Measurements from ENCODE around the gene CCDC184.

DNA sequence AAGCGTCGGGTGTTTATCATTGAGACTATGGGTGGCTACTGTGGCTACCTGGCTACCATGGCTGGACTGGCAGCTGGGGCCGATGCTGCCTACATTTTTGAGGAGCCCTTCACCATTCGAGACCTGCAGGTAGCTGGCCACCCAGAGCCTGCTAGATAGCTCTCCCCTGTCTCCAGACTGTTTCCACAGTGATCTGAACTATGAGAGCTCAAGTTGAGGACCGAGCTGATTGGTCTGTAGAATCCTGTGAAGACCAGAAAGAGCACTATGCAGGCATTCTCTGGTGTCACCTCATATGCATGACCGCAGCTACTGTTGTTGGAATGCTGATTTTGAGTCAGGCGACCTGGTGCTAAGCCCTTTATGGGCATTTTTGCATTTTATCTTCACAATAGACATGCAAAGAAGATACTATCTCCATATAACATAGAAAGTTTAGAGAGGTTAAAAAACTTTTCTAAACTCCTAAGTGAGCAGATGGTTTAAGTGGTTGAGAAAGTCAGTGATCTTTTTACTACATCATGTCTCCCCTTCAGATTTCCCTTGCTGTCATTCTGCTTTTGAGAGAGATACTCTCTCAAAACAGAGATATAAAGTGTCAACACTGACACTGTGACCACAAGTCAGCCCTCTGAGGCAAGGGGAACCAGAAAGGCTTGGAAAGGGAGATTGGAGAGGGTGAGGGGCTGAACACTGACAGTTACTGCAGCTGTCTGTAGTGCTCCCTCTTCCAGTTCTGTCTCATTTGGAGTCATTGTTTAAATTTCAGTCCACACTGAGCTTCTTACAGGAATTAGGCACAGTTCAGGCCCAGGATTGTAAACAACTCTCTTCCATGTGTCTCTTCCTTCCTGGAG lies 40.4 kb upstream of the CCDC184 start:
- TF ChIP-seq CTCF (IDR thresholded peaks at IDR 0.05; ENCODE audit: low read length) = no peak
- no peak for TF ChIP-seq EZH2 (optimal IDR thresholded peaks at IDR 0.05; ENCODE audit: low read depth, low read length)
